Measurements from ENCODE around the gene DSCAML1. TPM values are rescaled to one million over a fixed set of nuclear protein-coding genes. Genes with fewer than 3 reads are reported as not detected.

The DSCAML1 gene
- total RNA-seq, 1 experiment from 2014 or later, result 0.15 TPM

DNA sequence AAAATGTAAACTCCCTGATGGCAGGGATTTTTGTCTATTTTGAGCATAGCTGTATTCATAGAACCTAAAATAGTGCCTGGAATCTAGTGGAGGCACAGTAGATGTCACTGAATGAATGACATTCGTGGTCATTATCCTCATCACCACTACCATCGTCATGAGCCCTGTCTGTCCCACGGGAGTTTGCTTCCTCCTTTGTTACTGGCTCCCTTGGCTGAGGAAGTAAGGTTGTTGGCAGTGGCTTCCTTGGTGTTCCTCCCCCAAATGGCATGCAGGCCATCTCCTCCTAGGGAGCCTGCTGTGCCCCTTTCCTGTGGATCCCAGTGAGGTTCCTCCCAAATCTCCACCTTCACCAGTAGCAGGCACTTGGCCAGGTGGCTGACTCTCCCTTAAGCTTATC lies 286.4 kb downstream of the DSCAML1 start:
- Histone ChIP-seq H3K23ac (ENCODE audit: insufficient read length, low read depth, low read length) (no peak overlapping the region), H3K18ac (ENCODE audit: insufficient read length, low read depth, low read length) (no peak overlapping the region), H3K27me3 (ENCODE audit: insufficient read depth, low read length) (no peaks in the 10 kb centered on the region), H3K56ac (ENCODE audit: insufficient read length, low read depth, low read length) (no peak overlapping the region), H2BK120ac (ENCODE audit: low read depth, low read length, poor library complexity, severe bottlenecking) (no peak overlapping the region), H3K4me1 (ENCODE audit: insufficient read depth, low read length) (peaks cover 11% of the 10 kb centered on the region; the same call in 1 of the 2 replicates), H2BK5ac (ENCODE audit: insufficient read length, low read length) (no peak overlapping the region), H2BK20ac (ENCODE audit: low read depth, low read length, poor library complexity, severe bottlenecking) (no peak overlapping the region), H3K14ac (ENCODE audit: insufficient read depth, low read length) (no peak overlapping the region), H3K79me1 (ENCODE audit: insufficient read depth, low read depth, low read length, poor library complexity, severe bottlenecking) (no peaks in the 10 kb centered on the region), H2AK5ac (ENCODE audit: insufficient read length, low read length) (no peak overlapping the region), H4K91ac (ENCODE audit: insufficient read length, low read depth, low read length) (no peak overlapping the region), H3K27ac (ENCODE audit: insufficient read length, low read depth, low read length) (no peak overlapping the region), H3T11ph (ENCODE audit: low read length) (no peak overlapping the region), H4K20me1 (ENCODE audit: control insufficient read depth, insufficient read depth, insufficient read length) (no peaks in the 10 kb centered on the region), H3K4me2 (ENCODE audit: insufficient read depth, insufficient read length, low read length) (no peak overlapping the region), H3K4ac (ENCODE audit: low read depth, low read length) (no peak overlapping the region), H4K8ac (replicated peaks; ENCODE audit: insufficient read length, low read depth, low read length) (no peak overlapping the region), H2BK15ac (ENCODE audit: low read depth, low read length) (no peak overlapping the region), H2AFZ (ENCODE audit: low read length) (no peak overlapping the region), H4K5ac (ENCODE audit: insufficient read length, low read depth, low read length) (no peak overlapping the region), H3K9me3 (ENCODE audit: control insufficient read depth, low read depth, low read length) (no peaks in the 10 kb centered on the region), H3K23me2 (ENCODE audit: insufficient read length, low read depth, low read length, poor library complexity, severe bottlenecking) (no peaks in the 10 kb centered on the region), H2BK12ac (ENCODE audit: insufficient read length, low read depth, low read length) (no peak overlapping the region), H3K79me2 (ENCODE audit: insufficient read depth, low read length) (no peaks in the 10 kb centered on the region), H3K9ac (ENCODE audit: extremely low read depth, insufficient read length, low read length) (no peak overlapping the region)
- Mint-ChIP-seq H3K4me1 (peaks cover 26 to 32% of the 10 kb centered on the region in 2 experiments), H3K27ac (no peak overlapping the region; a peak in 1 of 7 replicates), H3K4me3 (no peak overlapping the region), H3K27me3 (ENCODE audit: low read depth) (peaks cover 4% of the 10 kb centered on the region; the same call in 1 of the 2 replicates), H3K9me3 (no peaks in the 10 kb centered on the region), H3K36me3 (ENCODE audit: insufficient read depth in 1 of 3, low read depth in 3 of 3) (no peaks in the 10 kb centered on the region)
- WGBS (ENCODE audit: extremely low coverage, insufficient read length, low lambda C conversion rate), result no CpG with 5 or more reads among the region's 3 CpGs
- TF ChIP-seq, protein P1, sequence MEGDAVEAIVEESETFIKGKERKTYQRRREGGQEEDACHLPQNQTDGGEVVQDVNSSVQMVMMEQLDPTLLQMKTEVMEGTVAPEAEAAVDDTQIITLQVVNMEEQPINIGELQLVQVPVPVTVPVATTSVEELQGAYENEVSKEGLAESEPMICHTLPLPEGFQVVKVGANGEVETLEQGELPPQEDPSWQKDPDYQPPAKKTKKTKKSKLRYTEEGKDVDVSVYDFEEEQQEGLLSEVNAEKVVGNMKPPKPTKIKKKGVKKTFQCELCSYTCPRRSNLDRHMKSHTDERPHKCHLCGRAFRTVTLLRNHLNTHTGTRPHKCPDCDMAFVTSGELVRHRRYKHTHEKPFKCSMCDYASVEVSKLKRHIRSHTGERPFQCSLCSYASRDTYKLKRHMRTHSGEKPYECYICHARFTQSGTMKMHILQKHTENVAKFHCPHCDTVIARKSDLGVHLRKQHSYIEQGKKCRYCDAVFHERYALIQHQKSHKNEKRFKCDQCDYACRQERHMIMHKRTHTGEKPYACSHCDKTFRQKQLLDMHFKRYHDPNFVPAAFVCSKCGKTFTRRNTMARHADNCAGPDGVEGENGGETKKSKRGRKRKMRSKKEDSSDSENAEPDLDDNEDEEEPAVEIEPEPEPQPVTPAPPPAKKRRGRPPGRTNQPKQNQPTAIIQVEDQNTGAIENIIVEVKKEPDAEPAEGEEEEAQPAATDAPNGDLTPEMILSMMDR (conservative IDR thresholded peaks at IDR 0.05), result no peak
- DNase-seq, result no peak

Measured in H9 (cell line).